ENCODE data around the gene CTTNBP2NL. TPM values are rescaled to one million over a fixed set of nuclear protein-coding genes. Genes with fewer than 3 reads are reported as not detected.
"Not testable (repeated sequence)": the region's sequence is repeated elsewhere in the genome, so short reads cannot be mapped to it uniquely, and the experiment has no call there.

The CTTNBP2NL gene
- total RNA-seq, 1 experiment from 2014 or later: 10.6 TPM

DNA sequence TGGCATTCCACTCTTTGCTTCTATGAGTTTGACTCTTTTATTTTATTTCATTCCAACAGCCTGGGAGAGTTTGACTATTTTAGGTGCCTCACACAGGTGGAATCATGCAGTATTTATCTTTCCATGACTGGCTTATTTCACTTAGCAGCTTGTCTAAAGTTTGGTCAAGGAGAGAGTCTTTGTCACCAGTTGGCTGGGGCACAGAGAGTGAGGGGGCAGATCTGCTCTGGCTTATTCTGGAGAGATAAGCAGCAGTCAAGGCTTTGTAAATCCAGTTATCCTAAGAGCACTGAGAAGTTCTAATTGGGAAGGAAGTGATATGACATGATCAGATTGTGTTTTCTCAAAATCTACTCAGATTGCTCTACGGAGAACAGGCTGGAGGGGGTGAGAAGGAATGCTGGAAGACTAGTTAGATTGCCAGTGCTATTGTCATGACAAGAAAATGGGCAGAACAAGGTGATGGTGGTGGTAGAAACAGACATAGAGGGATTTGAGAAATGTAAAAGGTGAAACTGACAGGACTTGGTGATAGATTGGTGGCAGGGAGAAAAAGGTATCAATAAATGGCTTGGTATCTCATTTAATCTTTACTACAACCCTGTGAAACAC is 12.1 kb upstream of the CTTNBP2NL start:
- in situ Hi-C loops (cut with HindIII; ENCODE audit: low pct_unique_long_range_greater_than_20kb, low sequenced_read_pairs): no loop called here
- DNase-seq (ENCODE audit: low read depth): no peak

DNA sequence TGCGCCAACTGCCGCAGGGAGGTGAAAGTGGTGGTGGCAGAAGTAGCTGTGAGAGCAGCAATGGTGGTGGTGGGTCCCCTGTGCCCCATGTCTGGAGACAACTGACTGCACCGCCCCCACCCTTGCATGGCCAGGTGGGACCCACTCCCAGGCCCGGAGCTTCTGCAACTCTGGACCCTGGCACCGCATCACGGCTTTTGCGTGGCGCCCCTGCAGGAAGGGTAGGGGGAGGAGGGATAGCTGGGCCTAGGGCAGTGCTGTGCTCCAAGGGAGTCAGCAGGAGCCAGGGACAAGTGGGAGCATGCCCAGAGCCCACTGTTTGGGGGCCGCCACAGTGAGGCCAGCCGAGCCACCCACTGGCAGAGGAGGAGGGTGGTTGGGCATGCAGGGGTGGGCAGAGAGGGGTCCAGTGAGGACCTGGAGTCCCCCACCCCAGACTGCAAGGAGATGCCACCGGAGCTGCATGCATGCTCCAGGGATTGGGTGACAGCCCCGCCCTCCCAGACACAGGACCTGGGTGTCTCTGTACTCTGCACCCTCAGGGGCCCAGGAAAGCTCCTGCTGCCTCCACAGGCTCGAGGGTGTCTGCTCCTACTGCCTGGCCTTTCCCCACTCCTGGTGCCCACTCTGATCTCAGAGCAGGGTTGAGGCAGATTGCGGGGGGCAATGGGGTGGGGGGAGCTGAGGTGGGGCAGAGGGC is 9.8 kb upstream of the CTTNBP2NL start:
- in situ Hi-C loops (cut with HindIII; ENCODE audit: low pct_unique_long_range_greater_than_20kb, low sequenced_read_pairs): no loop called here

DNA sequence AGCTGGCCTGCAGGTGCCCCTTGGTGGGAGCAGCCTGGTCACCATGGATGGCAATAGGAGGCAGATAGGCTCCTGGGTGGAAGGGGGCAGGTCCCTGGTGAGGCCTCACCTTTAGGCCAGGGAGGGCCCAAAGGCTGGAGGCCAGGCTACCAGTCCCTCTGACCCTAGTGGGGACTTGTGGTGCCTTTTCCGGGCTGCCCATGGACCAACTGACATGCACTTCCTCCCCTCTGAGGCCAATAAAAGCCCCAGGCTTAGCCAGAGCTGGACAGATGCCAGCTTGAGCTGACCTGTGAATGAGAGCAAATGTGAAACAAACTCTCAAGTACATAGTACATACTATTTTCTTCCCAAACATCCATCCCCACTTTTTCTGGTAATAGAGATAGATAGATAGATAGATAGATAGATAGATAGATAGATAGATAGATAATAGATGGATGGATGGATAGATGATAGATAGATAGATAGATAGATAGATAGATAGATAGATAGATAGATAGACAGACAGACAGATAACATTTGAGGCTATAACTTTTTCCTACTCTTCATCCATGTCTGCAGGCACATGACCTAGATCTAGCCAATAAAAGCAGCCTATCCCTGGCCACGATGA is 9.2 kb upstream of the CTTNBP2NL start:
- in situ Hi-C loops (cut with HindIII; ENCODE audit: low pct_unique_long_range_greater_than_20kb, low sequenced_read_pairs): no loop called here
- DNase-seq (ENCODE audit: low read depth): no peak

More for the DNA sequence above, 9.8 kb upstream of the CTTNBP2NL start:
- no peak for DNase-seq (ENCODE audit: low read depth)

DNA sequence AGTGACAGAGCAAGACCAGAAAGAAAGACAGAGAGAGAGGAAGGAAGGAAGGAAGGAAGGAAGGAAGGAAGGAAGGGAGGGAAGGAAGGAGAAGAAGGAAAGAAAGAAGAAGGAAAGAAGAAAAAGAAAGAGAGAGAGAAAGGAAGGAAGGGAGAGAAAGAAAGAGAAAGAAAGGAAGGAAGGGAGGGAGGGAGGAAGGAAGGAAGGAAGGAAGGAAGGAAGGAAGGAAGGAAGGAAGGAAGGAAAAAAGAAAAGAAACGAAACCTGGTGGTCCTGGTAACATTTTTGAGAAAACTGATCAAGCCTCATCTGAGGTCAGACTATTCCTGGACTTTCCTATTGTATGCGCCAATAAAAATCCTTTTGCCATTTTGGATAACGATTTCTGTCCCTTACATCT is 8.2 kb upstream of the CTTNBP2NL start:
- in situ Hi-C loops (cut with HindIII; ENCODE audit: low pct_unique_long_range_greater_than_20kb, low sequenced_read_pairs): no loop called here
- no peak for DNase-seq (ENCODE audit: low read depth)

DNA sequence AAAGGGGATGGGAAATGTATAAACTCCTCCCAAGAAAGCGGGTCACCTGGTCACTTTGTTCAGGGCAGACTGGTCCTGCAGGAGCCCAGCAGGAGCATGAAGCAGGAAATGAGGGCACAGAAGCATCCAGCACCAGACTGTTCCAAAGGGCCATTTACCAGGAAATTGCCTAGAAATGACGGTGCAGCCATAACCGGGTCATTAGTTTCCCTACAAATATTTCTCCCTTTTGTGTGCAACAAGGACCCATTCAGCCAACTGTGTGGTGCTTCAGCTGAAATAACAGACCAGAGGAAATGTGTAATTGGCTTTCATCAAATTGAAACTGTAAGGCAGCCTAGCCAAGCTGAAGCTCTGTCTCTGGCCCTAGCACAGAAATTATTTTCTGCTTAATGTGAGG is 7.6 kb upstream of the CTTNBP2NL start:
- DNase-seq (ENCODE audit: low read depth): no peak
- in situ Hi-C loops (cut with HindIII; ENCODE audit: low pct_unique_long_range_greater_than_20kb, low sequenced_read_pairs): no loop called here

DNA sequence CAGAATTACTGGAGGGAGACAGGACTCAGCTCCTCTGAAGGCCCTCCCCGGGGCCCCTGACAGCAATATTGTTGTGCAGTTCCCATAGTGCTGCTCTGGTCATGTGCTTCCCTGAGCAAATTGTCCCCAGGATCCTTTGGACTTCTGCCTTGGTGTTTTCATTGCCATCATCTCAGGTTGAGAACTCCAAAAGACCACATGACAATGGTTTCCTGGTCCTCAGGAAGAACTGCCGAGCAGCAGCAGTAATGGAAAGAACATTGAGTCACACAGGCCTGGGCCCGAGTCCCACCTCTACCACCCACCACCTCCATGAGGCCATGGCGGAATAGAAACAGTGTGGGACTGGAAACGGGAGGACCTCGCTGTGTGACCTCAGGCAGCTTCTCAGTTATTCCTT is 6.3 kb upstream of the CTTNBP2NL start:
- DNase-seq (ENCODE audit: low read depth): no peak
- in situ Hi-C loops (cut with HindIII; ENCODE audit: low pct_unique_long_range_greater_than_20kb, low sequenced_read_pairs): no loop called here

DNA sequence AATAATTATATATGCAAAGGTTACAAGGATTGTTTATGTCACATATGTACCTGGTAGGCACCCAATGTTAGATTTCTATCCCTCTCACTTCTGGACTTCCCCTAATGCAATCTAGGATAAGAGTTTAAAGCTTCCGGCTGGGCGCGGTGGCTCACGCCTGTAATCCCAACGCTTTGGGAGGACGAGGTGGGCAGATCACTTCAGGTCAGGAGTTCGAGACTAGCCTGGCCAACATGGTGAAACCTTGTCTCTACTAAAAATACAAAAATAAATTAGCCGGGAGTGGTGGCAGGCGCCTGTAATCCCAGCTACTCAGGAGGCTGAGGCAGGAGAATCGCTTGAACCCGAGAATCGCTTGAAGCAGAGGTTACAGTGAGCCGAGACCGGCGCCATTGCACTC is 5.7 kb upstream of the CTTNBP2NL start:
- DNase-seq (ENCODE audit: low read depth); in situ Hi-C loops (cut with HindIII; ENCODE audit: low pct_unique_long_range_greater_than_20kb, low sequenced_read_pairs): not testable (repeated sequence)

DNA sequence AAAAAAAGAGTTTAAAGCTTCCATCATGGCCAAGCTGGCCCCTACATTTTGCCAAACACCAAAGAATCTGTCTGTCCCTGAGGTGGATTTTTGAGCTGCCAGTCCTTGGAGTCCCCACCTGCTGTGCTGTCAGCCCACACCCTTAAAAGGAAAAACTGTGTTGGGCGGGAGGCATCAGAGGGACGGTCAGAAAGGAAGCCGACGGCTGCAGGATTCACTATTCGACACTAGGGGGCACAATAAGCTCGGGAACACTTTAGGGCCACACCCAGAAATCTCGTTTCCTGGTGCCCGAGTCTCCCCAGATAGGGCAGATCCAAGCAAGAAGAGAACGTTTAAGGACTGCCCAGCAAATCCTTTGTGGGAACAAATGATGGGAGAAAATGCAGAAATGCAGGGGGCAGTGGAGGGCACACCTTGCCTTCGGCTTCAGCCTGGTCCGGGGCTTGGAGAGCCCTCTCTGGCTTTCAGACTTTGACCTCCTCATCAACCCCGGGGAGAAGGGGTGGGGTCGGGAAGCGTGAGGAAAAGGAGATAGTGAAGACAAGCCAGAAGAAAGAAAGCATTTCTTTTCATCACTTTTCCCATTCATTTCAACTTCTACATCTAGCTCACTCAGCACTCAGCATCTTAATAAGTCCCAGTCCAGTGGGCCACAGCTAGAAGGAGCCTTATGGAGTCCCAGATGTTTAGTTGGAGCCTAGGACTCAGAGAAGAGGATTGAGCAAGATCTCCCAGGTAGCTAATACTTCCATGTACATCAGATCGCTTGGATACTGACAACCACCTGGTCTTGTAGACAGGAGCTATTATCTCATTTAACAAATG is 5.0 kb upstream of the CTTNBP2NL start:
- peak; percentile 86 for DNase-seq (ENCODE audit: low read depth)
- in situ Hi-C loops (cut with HindIII; ENCODE audit: low pct_unique_long_range_greater_than_20kb, low sequenced_read_pairs): no loop called here

DNA sequence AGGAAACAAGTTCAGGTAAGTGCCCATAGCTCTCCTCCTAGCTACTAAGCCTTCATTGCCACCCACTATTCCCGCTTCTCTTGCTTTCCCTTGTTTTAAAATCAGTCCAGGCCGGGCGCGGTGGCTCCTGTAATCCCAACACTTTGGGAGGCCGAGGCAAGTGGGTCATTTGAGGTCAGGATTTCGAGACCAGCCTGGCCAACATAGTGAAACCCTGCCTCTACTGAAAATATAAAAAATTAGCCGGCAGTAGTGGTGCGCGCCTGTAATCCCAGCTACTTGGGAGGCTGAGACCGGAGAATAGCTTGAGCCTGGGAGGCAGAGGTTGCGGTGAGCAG is 4.4 kb upstream of the CTTNBP2NL start:
- in situ Hi-C loops (cut with HindIII; ENCODE audit: low pct_unique_long_range_greater_than_20kb, low sequenced_read_pairs): no loop called here
- DNase-seq (ENCODE audit: low read depth): no peak

DNA sequence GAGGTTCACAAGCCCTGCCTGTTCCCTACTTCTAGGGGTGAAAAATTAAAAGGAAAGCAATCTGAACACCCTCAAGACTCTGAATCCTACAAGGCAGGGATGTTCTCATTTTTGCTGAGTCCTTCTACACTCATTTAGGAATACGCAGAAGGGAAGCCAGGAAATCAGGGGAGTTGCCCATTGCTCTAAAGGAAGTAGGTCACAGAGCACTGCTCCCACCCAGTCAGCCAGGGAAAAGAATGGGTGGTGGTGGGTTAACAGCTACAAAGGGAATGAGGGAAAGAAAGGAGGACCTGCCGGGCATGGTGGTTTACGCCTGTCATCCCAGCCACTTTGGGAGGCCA is 2.4 kb upstream of the CTTNBP2NL start:
- no peak for DNase-seq (ENCODE audit: low read depth)
- in situ Hi-C loops (cut with HindIII; ENCODE audit: low pct_unique_long_range_greater_than_20kb, low sequenced_read_pairs): no loop called here

DNA sequence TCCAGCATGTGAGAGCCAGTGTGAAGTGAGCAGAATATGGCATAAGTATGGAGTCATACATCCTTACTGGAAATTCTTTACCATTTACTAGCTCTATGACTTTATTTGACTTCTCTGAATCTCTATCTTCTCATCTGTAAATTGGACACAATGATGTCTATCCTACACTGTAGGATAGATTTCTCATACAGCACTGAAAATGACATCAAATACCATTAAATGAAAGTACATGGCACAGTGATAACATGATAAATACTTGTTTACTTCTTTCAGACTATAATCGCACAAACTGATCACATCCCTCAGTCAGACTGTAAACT is 1.3 kb upstream of the CTTNBP2NL start:
- in situ Hi-C loops (cut with HindIII; ENCODE audit: low pct_unique_long_range_greater_than_20kb, low sequenced_read_pairs): no loop called here
- DNase-seq (ENCODE audit: low read depth): no peak

DNA sequence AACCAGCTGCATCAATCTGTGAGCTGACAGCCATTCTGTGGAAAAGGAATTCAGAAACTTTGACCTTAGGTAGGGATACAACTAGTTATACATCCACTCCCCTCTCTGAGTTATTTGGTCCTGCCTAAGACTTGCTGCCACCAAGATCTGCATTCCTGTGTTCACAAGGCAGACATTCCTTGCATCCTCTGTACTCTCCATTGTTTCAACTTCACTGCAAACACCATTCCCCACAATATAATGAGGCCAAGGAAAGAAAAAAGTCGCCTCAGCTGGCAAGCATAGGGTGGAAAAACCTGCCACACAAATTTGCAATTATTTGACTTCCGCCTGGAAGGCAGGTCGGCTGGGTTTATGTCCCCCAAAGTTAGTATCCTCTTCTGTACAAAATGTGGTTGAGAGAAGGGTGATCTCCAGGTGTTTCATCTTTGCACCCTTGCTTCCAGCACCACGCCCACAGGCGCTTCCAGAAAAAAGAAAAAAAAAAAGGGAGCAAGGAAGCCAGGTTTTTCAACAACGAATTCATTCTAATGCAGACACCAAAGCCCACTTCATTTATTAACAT is 676 bp upstream of the CTTNBP2NL start:
- DNase-seq (ENCODE audit: low read depth): no peak

DNA sequence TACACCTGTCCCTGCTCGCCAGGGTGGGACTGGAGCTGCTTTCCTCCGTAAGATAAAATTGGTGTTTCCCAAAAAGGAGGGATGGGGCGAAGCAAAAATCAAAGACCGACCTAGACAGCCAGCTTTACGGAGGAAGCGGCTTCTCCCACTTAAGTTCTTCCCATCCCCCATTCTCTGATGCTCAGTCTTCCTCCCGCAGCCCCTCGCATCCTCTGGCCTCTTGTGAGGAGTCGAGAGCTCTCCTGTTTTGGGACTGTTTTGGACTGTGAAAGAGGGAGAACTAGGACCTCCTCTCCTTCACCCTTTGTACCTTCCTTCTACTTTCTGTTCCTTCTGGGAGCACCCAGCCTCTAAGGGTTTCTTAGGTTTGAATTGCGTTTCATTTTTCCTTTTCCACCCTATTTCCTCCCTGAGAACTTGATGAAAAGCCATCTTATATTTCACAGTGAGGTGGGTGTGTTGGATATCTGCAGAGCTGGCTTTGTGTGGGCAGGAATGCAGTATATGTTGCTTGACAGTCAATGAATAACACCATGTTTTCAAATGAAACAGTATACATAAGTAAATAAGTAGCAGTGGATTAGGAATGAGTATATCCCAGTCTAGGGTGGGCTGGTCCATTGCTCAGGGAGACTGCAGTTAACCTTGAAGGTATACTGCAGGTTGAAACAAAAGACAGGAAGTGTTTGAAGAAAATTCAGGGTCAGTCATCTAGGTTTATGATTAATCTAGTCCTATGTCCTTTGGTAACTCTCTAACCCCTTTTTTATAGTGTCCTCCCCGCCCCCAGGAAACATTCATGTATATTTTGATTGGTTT is 848 bp downstream of the CTTNBP2NL start:
- peak; percentile 30 for DNase-seq (ENCODE audit: low read depth)
- in situ Hi-C loops (cut with HindIII; ENCODE audit: low pct_unique_long_range_greater_than_20kb, low sequenced_read_pairs): no loop called here

More for the DNA sequence above, 676 bp upstream of the CTTNBP2NL start:
- in situ Hi-C loops (cut with HindIII; ENCODE audit: low pct_unique_long_range_greater_than_20kb, low sequenced_read_pairs): no loop called here

DNA sequence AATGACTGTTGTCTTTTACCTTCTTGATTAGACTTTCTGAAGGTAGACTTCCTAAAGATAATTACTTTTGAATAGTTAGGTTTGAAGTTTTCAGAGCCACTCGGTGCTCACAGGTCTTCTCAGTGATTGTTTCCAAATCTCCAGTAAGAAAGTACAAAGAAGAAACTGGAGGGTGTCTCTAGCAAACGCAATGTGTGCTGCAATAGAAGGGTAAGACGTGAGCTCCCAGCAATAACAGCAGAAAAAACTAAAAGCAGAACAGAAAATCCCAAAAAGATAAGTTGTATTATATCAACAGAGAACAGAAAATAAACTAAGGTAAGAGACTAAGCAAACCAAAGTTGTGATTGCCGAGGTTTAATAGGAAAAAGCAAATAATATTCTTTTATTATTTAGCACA is 1.8 kb downstream of the CTTNBP2NL start:
- in situ Hi-C loops (cut with HindIII; ENCODE audit: low pct_unique_long_range_greater_than_20kb, low sequenced_read_pairs): no loop called here
- DNase-seq (ENCODE audit: low read depth): no peak

DNA sequence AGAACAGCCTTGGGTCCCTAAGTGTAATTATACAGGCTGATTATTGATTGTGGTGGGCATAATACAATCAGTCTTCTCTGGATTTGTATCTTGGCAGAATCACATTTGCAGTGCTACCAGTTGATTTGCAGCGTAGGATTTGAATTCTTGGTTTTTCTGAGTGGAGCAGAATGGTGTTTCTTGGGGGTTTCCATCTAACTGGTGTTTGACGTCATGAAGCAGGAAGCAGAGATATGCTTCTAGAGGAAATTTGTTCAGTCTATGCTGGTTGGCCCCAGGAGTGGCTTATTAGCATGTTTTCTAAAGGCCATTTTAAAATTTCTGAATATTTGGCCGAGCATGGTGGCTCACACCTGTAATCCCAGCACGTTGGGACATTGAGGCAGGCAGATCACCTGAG is 3.4 kb downstream of the CTTNBP2NL start:
- DNase-seq (ENCODE audit: low read depth): no peak
- in situ Hi-C loops (cut with HindIII; ENCODE audit: low pct_unique_long_range_greater_than_20kb, low sequenced_read_pairs): no loop called here

DNA sequence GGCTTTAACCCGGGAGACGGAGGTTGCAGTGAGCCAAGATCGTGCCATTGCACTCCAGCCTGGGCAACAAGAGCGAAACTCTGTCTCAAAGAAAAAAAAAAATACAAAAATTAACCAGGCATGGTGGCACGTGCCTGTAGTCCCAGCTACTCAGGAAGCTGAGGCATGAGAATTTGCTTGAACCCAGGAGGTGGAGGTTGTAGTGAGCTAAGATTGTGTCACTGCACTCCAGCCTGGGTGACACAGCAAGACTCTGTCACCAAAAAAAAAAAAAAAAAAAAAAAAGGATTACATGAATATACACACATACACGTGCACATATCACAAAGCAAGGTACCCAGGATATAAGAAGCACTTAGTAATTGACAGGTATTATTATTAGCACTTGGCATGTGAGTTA is 4.7 kb downstream of the CTTNBP2NL start:
- DNase-seq (ENCODE audit: low read depth); in situ Hi-C loops (cut with HindIII; ENCODE audit: low pct_unique_long_range_greater_than_20kb, low sequenced_read_pairs): not testable (repeated sequence)

DNA sequence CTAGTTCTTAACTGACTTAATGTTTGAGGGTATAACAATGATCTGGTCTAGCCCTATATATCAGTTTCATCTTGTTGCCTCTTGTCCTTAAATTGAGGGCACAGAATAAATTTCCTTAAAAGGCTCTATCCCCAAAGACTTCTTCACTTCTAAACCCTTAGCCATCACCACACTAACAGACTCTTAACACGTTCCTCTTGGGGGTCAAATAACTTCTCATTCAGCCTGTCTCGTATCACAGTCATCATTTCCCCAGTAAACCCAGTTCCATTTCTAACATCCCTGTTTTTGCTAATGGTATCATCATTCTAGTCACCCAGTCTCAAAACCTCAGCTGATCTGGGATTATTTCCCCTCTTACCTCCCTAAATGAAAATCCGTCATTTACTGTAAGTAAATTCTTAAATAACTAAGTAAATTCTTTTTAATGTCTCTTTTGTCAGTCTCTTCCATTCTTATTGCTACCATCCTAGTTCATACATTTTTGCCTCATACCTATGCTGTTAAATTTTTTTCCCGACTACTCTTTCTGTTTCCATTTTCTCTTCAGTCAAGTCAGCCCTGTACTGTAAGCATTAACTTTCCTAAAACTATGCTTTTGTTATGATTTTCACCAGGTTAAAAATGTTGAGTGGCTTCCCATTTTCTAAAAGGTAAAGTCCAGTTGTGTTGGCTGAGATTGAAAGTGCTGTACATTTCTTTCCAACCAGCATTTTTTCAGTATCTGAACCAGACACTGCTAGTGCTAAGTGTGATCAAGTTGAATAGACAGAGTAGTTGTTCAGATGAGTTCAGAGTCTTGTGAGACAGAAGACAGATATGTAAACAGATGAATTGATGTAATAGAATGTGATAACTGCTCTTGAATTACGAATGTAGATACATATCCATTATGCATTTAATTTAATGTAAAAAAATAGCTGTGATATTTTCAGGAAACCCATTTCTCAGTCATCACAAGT is 6.9 kb downstream of the CTTNBP2NL start:
- in situ Hi-C loops (cut with HindIII; ENCODE audit: low pct_unique_long_range_greater_than_20kb, low sequenced_read_pairs): no loop called here
- DNase-seq (ENCODE audit: low read depth): no peak

Measured in Caki2 (cell line).